ENCODE results near the gene HMCN2.

DNA sequence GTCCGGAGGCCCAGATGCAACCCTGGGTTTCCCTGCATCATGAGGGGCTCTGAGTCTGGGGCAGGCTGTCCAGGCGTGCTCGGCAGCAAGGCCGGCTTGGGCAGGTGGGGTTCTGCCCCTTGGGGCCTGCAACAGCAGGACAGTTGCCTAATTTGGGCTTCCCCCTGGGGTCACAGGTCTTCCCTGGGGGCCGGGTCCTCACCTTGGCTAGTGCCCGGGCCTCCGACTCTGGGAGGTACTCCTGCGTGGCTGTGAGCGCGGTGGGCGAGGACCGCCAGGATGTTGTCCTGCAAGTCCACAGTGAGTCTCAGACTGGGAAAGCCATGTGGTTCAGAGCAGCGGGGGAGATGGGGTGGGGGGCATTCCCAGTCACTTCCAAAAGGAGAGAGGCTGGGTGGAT lies 97.1 kb downstream of the HMCN2 start:
- TF ChIP-seq CTCF (IDR thresholded peaks at IDR 0.05; ENCODE audit: low read length) (no peak), EZH2 (optimal IDR thresholded peaks at IDR 0.05; ENCODE audit: low read depth, low read length) (no peak)
